ENCODE measurements around the gene MYO10. TPM values are rescaled to one million over a fixed set of nuclear protein-coding genes. Genes with fewer than 3 reads are reported as not detected.
A peak's percentile ranks its signal among the peaks of the same experiment; 100 is the strongest.

MYO10 gene
- total RNA-seq, 2 donors from 2014 or later: 24.7 to 77.0 TPM

DNA sequence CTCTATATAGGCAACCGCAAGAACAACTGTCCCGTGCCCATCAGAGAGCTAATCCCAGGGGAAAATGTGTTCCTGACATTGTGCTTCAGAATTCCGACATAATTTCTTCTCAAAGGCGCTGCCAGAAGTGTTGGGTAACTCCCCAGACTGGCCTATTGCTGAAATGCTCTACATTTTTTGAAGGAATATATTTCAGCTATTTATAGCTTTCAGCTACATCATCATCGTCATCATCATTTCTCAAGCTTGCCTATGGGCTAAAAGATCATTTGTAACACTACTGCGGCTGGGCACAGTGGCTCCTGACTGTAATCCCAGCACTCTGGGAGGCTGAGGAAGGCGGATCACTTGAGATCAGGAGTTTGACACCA lies 49.7 kb downstream of the MYO10 start:
- no peak for DNase-seq (ENCODE audit: low spot score)
- no peak overlapping the region for H3K4me3 ChIP-seq
- H3K36me3 ChIP-seq: no peaks in the 10 kb centered on the region
- 88% methylated on average over 7 of the region's 7 CpGs for WGBS
- intact Hi-C loops (cut with DNase I): no loop called here
- no peaks in the 10 kb centered on the region for H3K9me3 ChIP-seq
- no peak overlapping the region for H3K27ac ChIP-seq
- H3K4me1 ChIP-seq (replicated peaks): peaks cover 16% of the 10 kb centered on the region
- no peaks in the 10 kb centered on the region for H3K27me3 ChIP-seq (replicated peaks; ENCODE audit: insufficient read depth)
- no peak for TF ChIP-seq POLR2A (IDR thresholded peaks at IDR 0.05)

DNA sequence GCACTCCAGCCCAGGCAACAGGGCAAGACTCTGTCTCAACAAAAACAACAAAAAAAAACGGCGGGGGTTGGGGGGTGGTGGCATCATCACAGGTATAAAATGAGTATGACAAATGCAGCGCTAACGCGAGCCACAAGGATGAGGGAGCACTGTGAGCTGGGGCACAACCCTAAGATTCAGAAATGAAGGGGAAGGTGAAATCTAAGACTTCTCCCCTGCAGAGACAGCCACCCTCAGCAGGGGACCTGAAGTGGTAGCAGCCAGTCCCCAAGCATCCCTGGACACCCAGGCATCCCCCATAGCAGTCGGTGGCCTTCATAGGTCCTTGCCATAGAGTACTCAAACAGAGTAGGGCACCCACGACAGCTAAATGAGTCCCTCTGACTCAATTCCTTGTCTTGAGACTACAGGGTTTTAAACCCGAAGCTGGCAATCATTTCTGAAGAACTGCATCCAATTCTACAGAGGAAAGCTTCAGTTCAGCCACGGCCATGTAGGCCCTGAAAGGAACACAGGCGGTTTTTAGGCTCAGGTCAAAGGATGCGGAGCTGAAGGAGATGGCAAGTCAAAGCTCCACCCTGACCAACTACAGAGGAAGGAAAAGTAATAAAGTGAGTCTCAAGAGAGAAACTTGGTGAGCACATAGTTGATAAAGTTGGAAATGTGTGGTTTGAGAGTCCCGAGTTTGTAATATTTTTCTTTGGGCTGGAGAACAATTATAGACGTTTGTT lies 50.3 kb downstream of the MYO10 start:
- intact Hi-C loops (cut with DNase I): no loop called here
- TF ChIP-seq POLR2A (IDR thresholded peaks at IDR 0.05): no peak
- TF ChIP-seq, protein P1, sequence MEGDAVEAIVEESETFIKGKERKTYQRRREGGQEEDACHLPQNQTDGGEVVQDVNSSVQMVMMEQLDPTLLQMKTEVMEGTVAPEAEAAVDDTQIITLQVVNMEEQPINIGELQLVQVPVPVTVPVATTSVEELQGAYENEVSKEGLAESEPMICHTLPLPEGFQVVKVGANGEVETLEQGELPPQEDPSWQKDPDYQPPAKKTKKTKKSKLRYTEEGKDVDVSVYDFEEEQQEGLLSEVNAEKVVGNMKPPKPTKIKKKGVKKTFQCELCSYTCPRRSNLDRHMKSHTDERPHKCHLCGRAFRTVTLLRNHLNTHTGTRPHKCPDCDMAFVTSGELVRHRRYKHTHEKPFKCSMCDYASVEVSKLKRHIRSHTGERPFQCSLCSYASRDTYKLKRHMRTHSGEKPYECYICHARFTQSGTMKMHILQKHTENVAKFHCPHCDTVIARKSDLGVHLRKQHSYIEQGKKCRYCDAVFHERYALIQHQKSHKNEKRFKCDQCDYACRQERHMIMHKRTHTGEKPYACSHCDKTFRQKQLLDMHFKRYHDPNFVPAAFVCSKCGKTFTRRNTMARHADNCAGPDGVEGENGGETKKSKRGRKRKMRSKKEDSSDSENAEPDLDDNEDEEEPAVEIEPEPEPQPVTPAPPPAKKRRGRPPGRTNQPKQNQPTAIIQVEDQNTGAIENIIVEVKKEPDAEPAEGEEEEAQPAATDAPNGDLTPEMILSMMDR (IDR thresholded peaks at IDR 0.05): no peak
- no peak for TF ChIP-seq POLR2AphosphoS5 (IDR thresholded peaks at IDR 0.05)
- H3K27me3 ChIP-seq (replicated peaks; ENCODE audit: insufficient read depth): no peaks in the 10 kb centered on the region
- no peak for DNase-seq (ENCODE audit: low spot score)
- H3K9me3 ChIP-seq: no peaks in the 10 kb centered on the region
- no peak overlapping the region for H3K4me3 ChIP-seq
- H3K36me3 ChIP-seq: no peaks in the 10 kb centered on the region
- WGBS: 87% methylated on average over 13 of the region's 13 CpGs
- H3K4me1 ChIP-seq (replicated peaks): peaks cover 16% of the 10 kb centered on the region
- no peak overlapping the region for H3K27ac ChIP-seq

DNA sequence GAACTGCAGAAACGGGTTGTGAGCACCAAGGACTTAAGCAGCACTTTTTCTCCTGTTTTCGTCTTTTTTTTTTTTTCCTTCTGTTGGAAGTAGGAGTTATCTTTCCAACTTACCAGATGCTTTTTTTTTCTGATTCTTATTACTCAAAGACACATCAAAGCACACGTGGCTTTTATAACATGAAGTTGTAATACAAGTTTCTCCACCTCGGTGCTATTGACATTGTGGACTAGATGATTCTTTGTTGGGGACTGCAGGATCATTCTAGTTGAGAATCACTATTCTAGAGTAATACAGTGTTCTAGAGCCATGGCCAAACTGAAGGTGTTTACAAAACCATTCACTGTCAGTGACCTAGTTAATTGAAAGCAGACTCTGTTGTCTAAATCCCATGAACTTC lies 51.5 kb downstream of the MYO10 start:
- intact Hi-C loops (cut with DNase I): no loop called here
- H3K27me3 ChIP-seq (replicated peaks; ENCODE audit: insufficient read depth): no peaks in the 10 kb centered on the region
- no peaks in the 10 kb centered on the region for H3K36me3 ChIP-seq
- no peak overlapping the region for H3K4me3 ChIP-seq
- TF ChIP-seq, protein P1 (IDR thresholded peaks at IDR 0.05): no peak
- peak; percentile 86 for TF ChIP-seq POLR2AphosphoS5 (IDR thresholded peaks at IDR 0.05)
- 40% methylated on average over 4 of the region's 4 CpGs for WGBS
- no peaks in the 10 kb centered on the region for H3K9me3 ChIP-seq
- H3K4me1 ChIP-seq (replicated peaks): peaks cover 16% of the 10 kb centered on the region
- H3K27ac ChIP-seq: peak overlapping the region in 1 of 2 donors; percentile 15
- peak; percentile 43 for DNase-seq (ENCODE audit: low spot score)

DNA sequence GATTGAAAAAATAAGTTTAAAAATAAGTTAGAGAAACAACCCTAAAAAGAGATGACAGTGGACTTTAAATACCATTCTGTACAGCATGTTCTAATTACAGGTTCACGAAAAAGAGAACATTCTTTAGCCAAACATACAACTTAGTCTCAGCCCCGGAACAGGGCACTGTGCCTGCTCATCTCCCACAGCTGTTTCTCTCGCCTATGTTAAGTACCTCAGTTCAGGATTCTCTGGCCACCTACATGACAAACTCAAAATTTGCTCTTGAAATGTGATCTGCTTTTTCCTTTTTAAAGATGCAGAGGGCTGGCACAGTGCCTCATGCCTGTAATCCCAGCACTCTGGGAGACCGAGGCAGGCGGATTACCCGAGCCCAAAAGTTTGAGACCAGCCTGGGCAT lies 52.3 kb downstream of the MYO10 start:
- H3K4me1 ChIP-seq (replicated peaks): peaks cover 16% of the 10 kb centered on the region
- peak overlapping the region in 1 of 2 donors; percentile 15 for H3K27ac ChIP-seq
- intact Hi-C loops (cut with DNase I): no loop called here
- H3K27me3 ChIP-seq (replicated peaks; ENCODE audit: insufficient read depth): no peaks in the 10 kb centered on the region
- H3K9me3 ChIP-seq: no peaks in the 10 kb centered on the region
- no peak for DNase-seq (ENCODE audit: low spot score)
- no peaks in the 10 kb centered on the region for H3K36me3 ChIP-seq
- 50% methylated on average over 6 of the region's 6 CpGs for WGBS
- TF ChIP-seq POLR2AphosphoS5 (IDR thresholded peaks at IDR 0.05) (no peak), POLR2A (IDR thresholded peaks at IDR 0.05) (no peak)
- TF ChIP-seq, protein P1 (IDR thresholded peaks at IDR 0.05): no peak
- H3K4me3 ChIP-seq: no peak overlapping the region

DNA sequence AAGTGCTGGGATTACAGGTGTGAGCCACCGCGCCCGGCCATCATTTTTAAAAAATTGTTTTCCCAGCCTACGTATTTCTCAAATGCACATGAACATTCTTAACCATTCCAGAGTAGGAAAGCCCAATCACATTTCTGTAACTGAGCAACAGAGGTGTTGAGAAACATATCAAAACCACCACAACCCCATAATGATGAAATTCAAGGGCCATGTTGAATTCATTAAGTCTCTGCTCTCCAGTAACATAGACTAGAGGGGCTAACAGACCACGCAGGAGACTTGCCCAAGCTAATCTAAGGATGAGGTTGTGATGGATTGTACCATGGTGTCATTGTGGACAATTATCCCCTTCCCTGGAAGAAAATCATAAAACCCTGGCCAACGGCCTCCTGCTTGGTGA lies 52.9 kb downstream of the MYO10 start:
- H3K4me3 ChIP-seq: no peak overlapping the region
- no peak overlapping the region for H3K27ac ChIP-seq
- no peaks in the 10 kb centered on the region for H3K27me3 ChIP-seq (replicated peaks; ENCODE audit: insufficient read depth)
- TF ChIP-seq POLR2AphosphoS5 (IDR thresholded peaks at IDR 0.05) (no peak), POLR2A (IDR thresholded peaks at IDR 0.05) (no peak)
- TF ChIP-seq, protein P1 (IDR thresholded peaks at IDR 0.05): no peak
- no peak for DNase-seq (ENCODE audit: low spot score)
- intact Hi-C loops (cut with DNase I): no loop called here
- WGBS: 98% methylated on average over 6 of the region's 6 CpGs
- H3K4me1 ChIP-seq (replicated peaks): peaks cover 16% of the 10 kb centered on the region
- H3K9me3 ChIP-seq: no peaks in the 10 kb centered on the region
- H3K36me3 ChIP-seq: no peaks in the 10 kb centered on the region
